HG03442 (cell line): ENCODE data around the gene PAPOLG.
"Not testable (repeated sequence)": the region's sequence is repeated elsewhere in the genome, so short reads cannot be mapped to it uniquely, and the experiment has no call there.

Experiments used
- ATAC-seq: cut with Tn5 transposase; IDR thresholded peaks from one replicate; pipeline ENCODE4 v1.9.1; 2021; ENCODE audit warnings: mild to moderate bottlenecking, moderate library complexity; ENCODE audit not compliant: unreplicated experiment

The PAPOLG gene

GRCh38 chr2:60821587-60822302 lies 65.7 kb downstream of the PAPOLG start:
- ATAC-seq = no peak

- ATAC-seq = no peak
Measured at GRCh38 chr2:60822987-60823386, 66.9 kb downstream of the PAPOLG start.

DNA sequence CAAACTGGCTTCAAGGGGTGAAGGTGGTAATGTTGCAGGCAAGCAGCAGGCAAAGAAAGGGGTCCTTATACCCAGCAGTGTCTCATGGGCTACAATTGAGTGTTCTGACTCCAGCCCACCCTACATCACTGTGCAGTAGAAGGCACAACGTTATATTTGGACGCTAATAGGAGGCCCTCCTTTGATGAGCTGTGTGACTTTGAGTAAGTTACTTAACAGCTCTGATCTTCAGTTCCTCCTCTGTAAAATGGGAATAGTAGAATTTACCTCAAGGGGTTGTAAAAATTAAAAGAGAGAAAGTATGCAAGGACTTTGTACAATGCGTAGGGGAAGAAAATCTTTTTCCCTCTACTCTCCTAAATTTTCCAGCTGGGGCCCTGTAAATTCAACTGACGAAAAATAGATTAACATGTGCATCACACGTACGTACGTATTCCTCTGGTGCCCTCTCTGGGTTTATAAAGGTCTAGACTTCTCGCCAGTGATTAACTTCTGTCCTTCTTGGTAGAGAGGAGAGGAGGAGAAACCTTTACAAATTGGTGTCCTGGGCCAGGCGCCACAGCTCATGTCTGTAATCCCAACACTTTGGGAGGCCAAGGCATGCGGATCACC lies 67.7 kb downstream of the PAPOLG start:
- no peak for ATAC-seq

GRCh38 chr2:60825666-60826065 lies 69.6 kb downstream of the PAPOLG start:
- ATAC-seq = no peak

DNA sequence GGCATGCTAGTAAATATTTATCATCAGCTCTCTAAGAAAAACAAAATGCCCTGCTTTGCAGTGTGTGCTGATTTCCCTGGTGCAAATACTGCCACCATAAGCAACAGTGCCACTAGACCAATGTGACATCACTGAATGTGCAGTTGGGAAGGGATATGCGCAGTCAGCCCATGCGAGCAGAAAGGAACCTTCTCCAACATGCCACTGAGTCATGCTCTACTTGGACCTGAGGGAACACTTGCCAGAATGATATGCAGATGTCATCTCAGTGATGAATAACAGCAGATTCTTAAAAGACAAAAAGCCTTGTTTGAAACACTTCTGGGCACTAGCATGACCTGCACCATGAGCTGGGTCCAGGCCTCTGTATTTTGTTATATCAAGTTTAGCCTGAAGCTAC lies 70.0 kb downstream of the PAPOLG start:
- ATAC-seq = no peak

DNA sequence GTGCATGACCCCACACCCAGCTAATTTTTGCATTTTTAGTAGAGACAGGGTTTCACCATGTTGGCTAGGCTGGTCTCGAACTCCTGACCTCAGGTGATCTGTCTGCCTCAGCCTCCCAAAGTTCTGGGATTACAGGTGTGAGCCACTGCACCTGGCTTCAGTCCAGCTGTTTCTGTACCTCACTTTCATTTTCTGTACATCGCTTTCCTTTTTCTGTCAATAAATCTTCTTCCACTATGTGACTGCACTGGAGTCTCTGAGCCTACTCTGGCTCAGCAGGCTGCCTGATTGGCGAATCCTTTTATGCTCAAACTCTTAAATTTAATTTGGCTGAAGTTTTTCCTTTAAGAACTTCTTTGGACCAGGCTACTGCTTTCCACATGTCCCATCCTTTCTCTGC lies 70.8 kb downstream of the PAPOLG start:
- not testable (repeated sequence) for ATAC-seq

- ATAC-seq = no peak
Measured at GRCh38 chr2:60827369-60827768, 71.3 kb downstream of the PAPOLG start.

DNA sequence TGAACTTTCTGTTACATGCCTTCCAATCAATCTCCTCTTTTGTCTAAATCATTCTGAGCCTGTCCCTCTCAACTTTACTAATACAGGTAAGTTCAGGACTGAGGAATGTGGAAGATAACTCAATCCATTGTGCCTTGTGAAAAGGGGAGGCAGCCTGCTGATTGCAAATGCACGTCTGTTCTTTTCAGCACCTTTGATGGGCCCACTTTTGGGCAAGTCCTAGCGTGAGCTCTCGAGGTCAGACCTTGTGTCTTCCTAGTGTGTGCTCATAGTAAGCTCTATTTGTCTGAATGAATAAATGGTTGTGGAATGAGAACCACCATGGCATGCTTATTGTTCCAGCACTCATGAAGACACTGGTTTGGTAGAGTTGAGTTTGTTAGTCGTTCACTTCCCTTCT lies 74.9 kb downstream of the PAPOLG start:
- no peak for ATAC-seq

- ATAC-seq = no peak
Measured at GRCh38 chr2:60831921-60832320, 75.9 kb downstream of the PAPOLG start.

GRCh38 chr2:60832621-60833020 lies 76.6 kb downstream of the PAPOLG start:
- ATAC-seq = no peak

DNA sequence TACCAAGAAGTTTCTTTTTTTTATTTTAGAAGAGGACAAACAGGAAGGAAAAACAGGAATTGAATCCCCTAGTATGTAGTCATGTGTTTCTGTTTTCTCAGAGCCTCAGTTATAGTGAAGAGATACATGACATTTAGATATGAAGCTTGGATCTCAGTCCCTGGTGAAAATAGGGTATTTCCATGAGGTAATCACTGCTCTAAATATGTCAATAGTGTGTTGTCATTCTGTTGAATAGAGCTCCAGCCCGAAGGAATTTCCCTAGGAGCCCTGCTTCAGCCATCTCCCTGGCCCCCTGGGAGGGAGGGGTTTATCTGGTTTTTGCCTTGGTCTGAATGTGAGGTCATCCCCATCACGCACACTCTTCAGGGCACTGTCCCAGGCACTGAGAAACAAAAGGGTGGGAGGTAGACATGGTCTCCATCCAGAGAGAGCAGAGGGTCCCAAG lies 78.2 kb downstream of the PAPOLG start:
- ATAC-seq = peak; percentile 42

DNA sequence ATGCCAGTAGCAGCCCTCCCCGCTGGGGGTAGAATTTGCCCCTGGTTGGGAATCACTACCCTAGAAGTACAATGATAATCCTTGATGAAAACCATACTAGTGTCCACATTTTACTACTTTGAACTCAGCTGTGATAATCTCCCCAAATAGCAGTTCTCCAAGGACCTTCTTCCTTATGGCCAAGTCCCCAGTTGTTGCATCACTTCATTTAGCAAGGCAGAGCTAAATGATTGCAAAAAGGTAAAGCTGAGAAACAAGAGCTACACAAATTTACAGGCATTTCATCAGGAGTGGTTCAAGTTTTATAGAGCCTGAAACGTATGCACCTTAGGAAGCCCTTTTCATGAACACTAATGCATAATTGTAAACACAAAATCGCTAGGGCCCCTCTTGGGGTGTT lies 80.4 kb downstream of the PAPOLG start:
- ATAC-seq = no peak

GRCh38 chr2:60837123-60837522 lies 81.1 kb downstream of the PAPOLG start:
- no peak for ATAC-seq

GRCh38 chr2:60838481-60838880 lies 82.4 kb downstream of the PAPOLG start:
- no peak for ATAC-seq

- ATAC-seq = peak; percentile 51
Measured at GRCh38 chr2:60839126-60839813, 83.2 kb downstream of the PAPOLG start.

- ATAC-seq = peak; percentile 53
Measured at GRCh38 chr2:60840880-60841279, 84.8 kb downstream of the PAPOLG start.

DNA sequence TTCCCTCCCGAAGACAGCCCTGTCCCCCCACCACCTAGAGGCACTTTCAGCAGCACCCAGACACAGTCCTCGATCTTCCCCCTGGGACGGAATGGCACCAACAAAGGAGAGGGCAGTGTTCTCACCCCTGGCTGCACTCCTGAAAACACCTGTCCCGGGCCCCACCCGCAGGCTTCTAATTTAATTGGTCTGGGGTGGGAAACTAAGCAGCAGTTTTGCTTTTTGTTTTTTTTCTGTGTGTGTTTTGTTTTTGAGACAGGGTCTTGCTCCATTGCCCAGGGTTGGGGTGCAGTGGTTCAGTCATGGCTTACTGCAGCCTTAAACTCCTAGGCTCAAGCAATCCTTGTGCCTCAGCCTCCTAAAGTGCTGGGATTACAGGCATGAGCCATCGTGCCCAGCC lies 86.9 kb downstream of the PAPOLG start:
- ATAC-seq = no peak

DNA sequence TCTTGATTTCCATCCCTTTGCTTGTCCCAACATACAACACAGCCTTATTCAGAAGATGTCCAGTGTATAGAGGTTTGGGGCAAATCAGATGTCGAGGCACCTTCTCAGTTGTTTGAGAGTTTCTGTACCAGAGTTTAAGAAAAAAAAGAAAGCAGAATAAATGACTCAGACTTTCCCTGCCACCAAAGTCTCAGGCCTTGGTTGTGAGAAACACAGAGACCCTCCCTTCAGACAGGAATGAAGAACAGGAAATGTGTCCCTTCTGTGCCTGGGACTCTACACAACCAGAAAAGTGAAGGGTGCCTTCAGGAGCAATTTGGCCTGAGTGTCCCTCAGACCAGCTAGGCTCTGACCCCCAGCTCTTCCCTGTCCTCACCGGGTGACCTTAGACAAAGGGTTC lies 88.0 kb downstream of the PAPOLG start:
- peak; percentile 23 for ATAC-seq

- no peak for ATAC-seq
Measured at GRCh38 chr2:60847854-60848253, 91.8 kb downstream of the PAPOLG start.
